Measurements from ENCODE around the gene OR2T29.

- TF ChIP-seq, protein P1, sequence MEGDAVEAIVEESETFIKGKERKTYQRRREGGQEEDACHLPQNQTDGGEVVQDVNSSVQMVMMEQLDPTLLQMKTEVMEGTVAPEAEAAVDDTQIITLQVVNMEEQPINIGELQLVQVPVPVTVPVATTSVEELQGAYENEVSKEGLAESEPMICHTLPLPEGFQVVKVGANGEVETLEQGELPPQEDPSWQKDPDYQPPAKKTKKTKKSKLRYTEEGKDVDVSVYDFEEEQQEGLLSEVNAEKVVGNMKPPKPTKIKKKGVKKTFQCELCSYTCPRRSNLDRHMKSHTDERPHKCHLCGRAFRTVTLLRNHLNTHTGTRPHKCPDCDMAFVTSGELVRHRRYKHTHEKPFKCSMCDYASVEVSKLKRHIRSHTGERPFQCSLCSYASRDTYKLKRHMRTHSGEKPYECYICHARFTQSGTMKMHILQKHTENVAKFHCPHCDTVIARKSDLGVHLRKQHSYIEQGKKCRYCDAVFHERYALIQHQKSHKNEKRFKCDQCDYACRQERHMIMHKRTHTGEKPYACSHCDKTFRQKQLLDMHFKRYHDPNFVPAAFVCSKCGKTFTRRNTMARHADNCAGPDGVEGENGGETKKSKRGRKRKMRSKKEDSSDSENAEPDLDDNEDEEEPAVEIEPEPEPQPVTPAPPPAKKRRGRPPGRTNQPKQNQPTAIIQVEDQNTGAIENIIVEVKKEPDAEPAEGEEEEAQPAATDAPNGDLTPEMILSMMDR (IDR thresholded peaks at IDR 0.05) = no peak
- no peak for TF ChIP-seq POLR2A (IDR thresholded peaks at IDR 0.05)
Measured at GRCh38 chr1:248597589-248597988, 35.0 kb upstream of the OR2T29 start, which contains the start of gene OR2T10.

Data from esophagus squamous epithelium (tissue), 4 donors.